ENCODE data around the gene DACH1.
"Not testable (repeated sequence)": the region's sequence is repeated elsewhere in the genome, so short reads cannot be mapped to it uniquely, and the experiment has no call there.

Gene DACH1

GRCh38 chr13:71861769-71862458 lies 5.1 kb downstream of the DACH1 start:
- ATAC-seq (replicated peaks) = no peak
- peaks cover 15 to 22% of the 10 kb centered on the region in 2 donors for H3K4me1 Mint-ChIP-seq
- H3K36me3 Mint-ChIP-seq = peaks cover 0 to 2% of the 10 kb centered on the region in 2 donors
- H3K4me3 Mint-ChIP-seq = no peak overlapping the region
- peaks cover 34 to 39% of the 10 kb centered on the region in 2 donors for H3K27me3 Mint-ChIP-seq
- H3K9me3 Mint-ChIP-seq = no peaks in the 10 kb centered on the region
- DNase-seq = no peak
- H3K27ac Mint-ChIP-seq = no peak overlapping the region

- no peak overlapping the region for H3K27ac Mint-ChIP-seq
Measured at GRCh38 chr13:71860547-71861138, 6.4 kb downstream of the DACH1 start.

GRCh38 chr13:71858647-71859046 lies 8.4 kb downstream of the DACH1 start:
- Mint-ChIP-seq H3K9me3 (no peaks in the 10 kb centered on the region), H3K4me1 (no peaks in the 10 kb centered on the region), H3K36me3 (no peaks in the 10 kb centered on the region), H3K4me3 (no peak overlapping the region), H3K27ac (no peak overlapping the region), H3K27me3 (peaks cover 6% of the 10 kb centered on the region in 2 donors)
- ATAC-seq (replicated peaks) = no peak
- no peak for DNase-seq

More at GRCh38 chr13:71860547-71861138, 6.4 kb downstream of the DACH1 start:
- ATAC-seq (replicated peaks) (no peak), DNase-seq (no peak)
- H3K9me3 Mint-ChIP-seq = no peaks in the 10 kb centered on the region
- peaks cover 0 to 2% of the 10 kb centered on the region in 2 donors for H3K36me3 Mint-ChIP-seq
- peaks cover 11 to 15% of the 10 kb centered on the region in 2 donors for H3K4me1 Mint-ChIP-seq
- no peak overlapping the region for H3K4me3 Mint-ChIP-seq
- H3K27me3 Mint-ChIP-seq = peaks cover 26% of the 10 kb centered on the region in 2 donors

GRCh38 chr13:71856548-71857043 lies 10.4 kb downstream of the DACH1 start:
- no peaks in the 10 kb centered on the region for H3K9me3 Mint-ChIP-seq
- no peaks in the 10 kb centered on the region for H3K27me3 Mint-ChIP-seq
- H3K4me3 Mint-ChIP-seq = no peak overlapping the region
- no peak for ATAC-seq (replicated peaks)
- no peaks in the 10 kb centered on the region for H3K4me1 Mint-ChIP-seq
- no peak overlapping the region for H3K27ac Mint-ChIP-seq
- H3K36me3 Mint-ChIP-seq = no peaks in the 10 kb centered on the region
- DNase-seq = no peak

- no peaks in the 10 kb centered on the region for H3K9me3 Mint-ChIP-seq
- no peak overlapping the region for H3K27ac Mint-ChIP-seq
- no peak for DNase-seq
- no peaks in the 10 kb centered on the region for H3K4me1 Mint-ChIP-seq
- no peak overlapping the region for H3K4me3 Mint-ChIP-seq
- no peak for ATAC-seq (replicated peaks)
- H3K36me3 Mint-ChIP-seq = no peaks in the 10 kb centered on the region
- no peaks in the 10 kb centered on the region for H3K27me3 Mint-ChIP-seq
Measured at GRCh38 chr13:71854401-71854800, 12.6 kb downstream of the DACH1 start.

- DNase-seq (no peak), ATAC-seq (replicated peaks) (no peak)
- Mint-ChIP-seq H3K27me3 (no peaks in the 10 kb centered on the region), H3K27ac (no peak overlapping the region), H3K9me3 (no peaks in the 10 kb centered on the region), H3K4me1 (no peaks in the 10 kb centered on the region), H3K36me3 (no peaks in the 10 kb centered on the region), H3K4me3 (no peak overlapping the region)
Measured at GRCh38 chr13:71853725-71854124, 13.3 kb downstream of the DACH1 start.

- H3K27me3 Mint-ChIP-seq = no peaks in the 10 kb centered on the region
- ATAC-seq (replicated peaks) (no peak), DNase-seq (no peak)
- H3K4me3 Mint-ChIP-seq = no peak overlapping the region
- no peaks in the 10 kb centered on the region for H3K36me3 Mint-ChIP-seq
- H3K4me1 Mint-ChIP-seq = no peaks in the 10 kb centered on the region
- no peaks in the 10 kb centered on the region for H3K9me3 Mint-ChIP-seq
- no peak overlapping the region for H3K27ac Mint-ChIP-seq
Measured at GRCh38 chr13:71852736-71853135, 14.3 kb downstream of the DACH1 start.

- DNase-seq (no peak), ATAC-seq (replicated peaks) (no peak)
- Mint-ChIP-seq H3K4me1 (no peaks in the 10 kb centered on the region), H3K27me3 (no peaks in the 10 kb centered on the region), H3K36me3 (no peaks in the 10 kb centered on the region), H3K9me3 (no peaks in the 10 kb centered on the region), H3K4me3 (no peak overlapping the region), H3K27ac (no peak overlapping the region)
Measured at GRCh38 chr13:71851498-71852409, 15.2 kb downstream of the DACH1 start.

- Mint-ChIP-seq H3K4me3 (no peak overlapping the region), H3K9me3 (no peaks in the 10 kb centered on the region), H3K27me3 (no peaks in the 10 kb centered on the region), H3K4me1 (no peaks in the 10 kb centered on the region), H3K27ac (no peak overlapping the region), H3K36me3 (no peaks in the 10 kb centered on the region)
- ATAC-seq (replicated peaks) = no peak
- no peak for DNase-seq
Measured at GRCh38 chr13:71842003-71842402, 25.0 kb downstream of the DACH1 start.

GRCh38 chr13:71838842-71839241 lies 28.2 kb downstream of the DACH1 start:
- Mint-ChIP-seq H3K9me3 (no peaks in the 10 kb centered on the region), H3K4me1 (no peaks in the 10 kb centered on the region), H3K4me3 (no peak overlapping the region), H3K36me3 (no peaks in the 10 kb centered on the region), H3K27ac (no peak overlapping the region), H3K27me3 (no peaks in the 10 kb centered on the region)
- ATAC-seq (replicated peaks) (no peak), DNase-seq (no peak)

GRCh38 chr13:71837582-71837981 lies 29.4 kb downstream of the DACH1 start:
- not testable (repeated sequence) for H3K27ac Mint-ChIP-seq; H3K4me1 Mint-ChIP-seq; H3K4me3 Mint-ChIP-seq; H3K9me3 Mint-ChIP-seq; ATAC-seq (replicated peaks); H3K27me3 Mint-ChIP-seq; H3K36me3 Mint-ChIP-seq; DNase-seq

GRCh38 chr13:71831716-71832115 lies 35.3 kb downstream of the DACH1 start:
- DNase-seq = no peak
- Mint-ChIP-seq H3K4me1 (no peaks in the 10 kb centered on the region), H3K27ac (no peak overlapping the region), H3K27me3 (no peaks in the 10 kb centered on the region), H3K9me3 (no peaks in the 10 kb centered on the region), H3K4me3 (no peak overlapping the region), H3K36me3 (no peaks in the 10 kb centered on the region)
- ATAC-seq (replicated peaks) = no peak

- H3K9me3 Mint-ChIP-seq = no peaks in the 10 kb centered on the region
- H3K27me3 Mint-ChIP-seq = no peaks in the 10 kb centered on the region
- ATAC-seq (replicated peaks) (no peak), DNase-seq (no peak)
- H3K36me3 Mint-ChIP-seq = no peaks in the 10 kb centered on the region
- H3K4me3 Mint-ChIP-seq = no peak overlapping the region
- no peak overlapping the region for H3K27ac Mint-ChIP-seq
- no peaks in the 10 kb centered on the region for H3K4me1 Mint-ChIP-seq
Measured at GRCh38 chr13:71830736-71831135, 36.3 kb downstream of the DACH1 start.

- Mint-ChIP-seq H3K27me3 (no peaks in the 10 kb centered on the region), H3K27ac (no peak overlapping the region), H3K36me3 (no peaks in the 10 kb centered on the region), H3K9me3 (no peaks in the 10 kb centered on the region), H3K4me1 (no peaks in the 10 kb centered on the region), H3K4me3 (no peak overlapping the region)
- DNase-seq (no peak), ATAC-seq (replicated peaks) (no peak)
Measured at GRCh38 chr13:71830323-71830722, 36.7 kb downstream of the DACH1 start.

All from stimulated activated naive B cell treated with anti-CD40 and anti-IgM and Interleukin-4, amounts not matched to agents 10 μg/mL and 1 μg/mL and 100 μg/mL, for 72 hours (primary cell).